Gastrocnemius medialis (tissue), 4 donors: ENCODE data around the gene CCDC9B.

ENCODE experiments used
- CTCF ChIP-seq, 5 experiments: fragments of 450-650 bp in 3 of 5; fragments of 200-600 bp in 2 of 5; sonication (generic) in 2 of 5; IDR thresholded peaks in 4 of 5; conservative IDR thresholded peaks in 1 of 5; 1 replicate in 4 of 5; 2 replicates in 1 of 5; pipeline ENCODE4 v1.5.1; 2016 to 2019; ENCODE audit warnings: antibody characterized with exemption in 5 of 5, mild to moderate bottlenecking in 3 of 5, moderate library complexity in 3 of 5
- POLR2A ChIP-seq, 2 donors: fragments of 450-650 bp; IDR thresholded peaks; one replicate each; pipeline ENCODE4 v1.6.1; 2017; ENCODE audit warnings: antibody characterized with exemption in 2 of 2, mild to moderate bottlenecking in 2 of 2, moderate library complexity in 2 of 2

- TF ChIP-seq CTCF (IDR thresholded peaks at IDR 0.05 in 4 of 5, conservative IDR thresholded peaks at IDR 0.05 in 1 of 5) (peak; percentile 11 to 65 (median 57)), POLR2A (IDR thresholded peaks at IDR 0.05) (no peak)
Measured at GRCh38 chr15:40310001-40310959, 30.5 kb downstream of the CCDC9B start.
